Measurements from ENCODE around the gene SPAG5. TPM values are rescaled to one million over a fixed set of nuclear protein-coding genes. Genes with fewer than 3 reads are reported as not detected.

The SPAG5 gene
- total and polyA plus RNA-seq, 4 donors: 10.6 to 41.8 (median 12.8) TPM

GRCh38 chr17:28551421-28552175 lies 47.2 kb downstream of the SPAG5 start:
- H3K4me3 ChIP-seq (ENCODE audit: low read depth in 1 of 3, low read length in 3 of 3): peak overlapping the region in 2 of 3 donors; percentile 65 to 77
- H3K27me3 ChIP-seq (ENCODE audit: control insufficient read depth in 4 of 4, insufficient read depth in 4 of 4, low read length in 3 of 4): no peaks in the 10 kb centered on the region
- H3K4me1 ChIP-seq (ENCODE audit: control insufficient read depth in 4 of 4, insufficient read depth in 4 of 4, low read length in 3 of 4): peaks cover 4 to 26% (median 20%) of the 10 kb centered on the region in 4 donors
- WGBS: 37% methylated on average over 10 of the region's 10 CpGs
- H3K9ac ChIP-seq (ENCODE audit: low read depth in 1 of 2, low read length in 2 of 2): no peak overlapping the region
- no peak for TF ChIP-seq CTCF (IDR thresholded peaks at IDR 0.05; ENCODE audit: low read depth, low read length, missing input control)
- TF ChIP-seq FOXA1 (IDR thresholded peaks at IDR 0.05): no peak
- no peak for TF ChIP-seq GABPA (IDR thresholded peaks at IDR 0.05 in 1 of 2, conservative IDR thresholded peaks at IDR 0.05 in 1 of 2)
- TF ChIP-seq EGR1 (IDR thresholded peaks at IDR 0.05; ENCODE audit: low read depth in 2 of 2): no peak
- no peak for TF ChIP-seq FOXA2 (IDR thresholded peaks at IDR 0.05)
- TF ChIP-seq REST (IDR thresholded peaks at IDR 0.05): no peak
- TF ChIP-seq RXRA (IDR thresholded peaks at IDR 0.05): no peak
- TF ChIP-seq ATF3 (IDR thresholded peaks at IDR 0.05): no peak
- no peak for TF ChIP-seq HNF4A (conservative IDR thresholded peaks at IDR 0.05)
- TF ChIP-seq TAF1 (conservative IDR thresholded peaks at IDR 0.05): no peak
- no peak for TF ChIP-seq HNF4G (IDR thresholded peaks at IDR 0.05)
- TF ChIP-seq MAX (IDR thresholded peaks at IDR 0.05): no peak
- no peak for TF ChIP-seq NR2F2 (IDR thresholded peaks at IDR 0.05)
- no peak for TF ChIP-seq RAD21 (IDR thresholded peaks at IDR 0.05)
- TF ChIP-seq JUND (IDR thresholded peaks at IDR 0.05): no peak
- no peak for TF ChIP-seq SP1 (IDR thresholded peaks at IDR 0.05)
- TF ChIP-seq YY1 (IDR thresholded peaks at IDR 0.05): no peak
- no peak for TF ChIP-seq ZBTB33 (IDR thresholded peaks at IDR 0.05)
- H3K27ac ChIP-seq (ENCODE audit: low read depth in 1 of 2, low read length in 2 of 2): no peak overlapping the region
- peaks cover 8 to 28% (median 18%) of the 10 kb centered on the region in 4 donors for H3K36me3 ChIP-seq (ENCODE audit: control insufficient read depth in 4 of 4, insufficient read depth in 3 of 4, low read depth in 1 of 4, low read length in 3 of 4)
- H3K9me3 ChIP-seq (ENCODE audit: control insufficient read depth in 4 of 4, low read length in 3 of 4): no peaks in the 10 kb centered on the region
- no peak for DNase-seq (ENCODE audit: low spot score)

Data from liver (tissue), 9 donors.